ENCODE measurements around the gene EMP3. TPM values are rescaled to one million over a fixed set of nuclear protein-coding genes. Genes with fewer than 3 reads are reported as not detected.

Gene EMP3
- 100 to 1,000 TPM in 1 of 9 donors, 10 to 100 TPM in 8; 17.7 to 105 (median 57.8) TPM for total RNA-seq
- polyA plus RNA-seq, result 10 to 100 TPM; 60.5 to 91.9 TPM
- long read RNA-seq, donor 1, transcript EMP3-201 (5 exons, 876 nt), result major isoform, 14 of 19 reads
- long read RNA-seq, donor 1, partial matches to known transcripts, result 0 of 19 reads
- long read RNA-seq, donor 1, other reads (novel, unspliced or antisense), result 1 of 19 reads
- long read RNA-seq, donor 2, transcript EMP3-201 (5 exons, 876 nt), result major isoform, 17 of 19 reads
- long read RNA-seq, donor 2, partial matches to known transcripts, result 1 of 19 reads
- long read RNA-seq, donor 2, other reads (novel, unspliced or antisense), result 0 of 19 reads
- long read RNA-seq, donor 3, transcript EMP3-201 (5 exons, 876 nt), result major isoform, 31 of 39 reads
- long read RNA-seq, donor 3, partial matches to known transcripts, result 0 of 39 reads
- long read RNA-seq, donor 3, other reads (novel, unspliced or antisense), result 4 of 39 reads

GRCh38 chr19:48325265-48325910 lies at the start of gene EMP3:
Gene EMP3, plus strand, starts transcription at chr19:48325552. Its CDS starts 1,293 bp downstream, at chr19:48326845.
- WGBS, 4 donors, result 2% methylated on average over 22 of the region's 22 CpGs

GRCh38 chr19:48279747-48280146 lies 45.6 kb upstream of the EMP3 start:
- Histone ChIP-seq H3K9me3 (peaks cover 0 to 9% (median 0%) of the 10 kb centered on the region in 12 donors), H3K4me1 (no peaks in the 10 kb centered on the region), H3K27ac (no peak overlapping the region), H3K36me3 (peaks cover 0 to 13% (median 0%) of the 10 kb centered on the region in 9 donors), H3K27me3 (no peaks in the 10 kb centered on the region), H3K4me3 (no peak overlapping the region)
- intact Hi-C loops (cut with DNase I), result loop anchor here in 1 of 10 donors (10.0 kb wide), 1 partner anchor 305 kb away; no protein-coding TSS in a partner anchor
- TF ChIP-seq POLR2A (IDR thresholded peaks at IDR 0.05), result no peak
- TF ChIP-seq CTCF (IDR thresholded peaks at IDR 0.05), result no peak
- ATAC-seq (no peak), DNase-seq (no peak)
- 74 to 92% (median 85%) methylated on average over 6 to 9 of the region's 9 CpGs for WGBS, 4 donors

More at GRCh38 chr19:48325265-48325910, at the start of gene EMP3:
- DNase-seq (peak; percentile 82 to 88 (median 86)), ATAC-seq (peak; percentile 2 to 43 (median 38))
- peaks cover 0 to 7% (median 0%) of the 10 kb centered on the region in 12 donors for H3K9me3 ChIP-seq
- no peaks in the 10 kb centered on the region for H3K27me3 ChIP-seq
- intact Hi-C loops (cut with DNase I), result loop anchor here in 1 of 10 donors (10.0 kb wide), 1 partner anchor 259 kb away; no protein-coding TSS in a partner anchor
- H3K4me3 ChIP-seq, result peak within 1 kb of the TSS; percentile 36 to 81 (median 60)
- peak within 1 kb of the TSS; percentile 66 to 100 (median 86) for H3K27ac ChIP-seq
- H3K4me1 ChIP-seq, result peaks cover 0 to 89% (median 36%) of the 10 kb centered on the region in 12 donors
- TF ChIP-seq CTCF (IDR thresholded peaks at IDR 0.05), result no peak
- TF ChIP-seq POLR2A (IDR thresholded peaks at IDR 0.05), result peak in 1 of 2 donors; percentile 72
- H3K36me3 ChIP-seq, result peaks cover 0 to 30% (median 3%) of the 10 kb centered on the region in 9 donors

- 90 to 93% (median 91%) methylated on average over 7 of the region's 7 CpGs for WGBS, 4 donors
- no peak for TF ChIP-seq POLR2A (IDR thresholded peaks at IDR 0.05)
- no peak for TF ChIP-seq CTCF (IDR thresholded peaks at IDR 0.05)
- H3K27ac ChIP-seq, result no peak overlapping the region
- DNase-seq, result peak in 1 of 5 donors; percentile 9
- no peak overlapping the region for H3K4me3 ChIP-seq
- no peaks in the 10 kb centered on the region for H3K4me1 ChIP-seq
- peaks cover 0 to 18% (median 10%) of the 10 kb centered on the region in 12 donors for H3K9me3 ChIP-seq
- no peaks in the 10 kb centered on the region for H3K27me3 ChIP-seq
- H3K36me3 ChIP-seq, result peaks cover 0 to 32% (median 4%) of the 10 kb centered on the region in 9 donors
- intact Hi-C loops (cut with DNase I), result no loop called here
- no peak for ATAC-seq
Observed at GRCh38 chr19:48283908-48284307, 41.4 kb upstream of the EMP3 start.

GRCh38 chr19:48284896-48285295 lies 40.5 kb upstream of the EMP3 start:
- H3K9me3 ChIP-seq, result peaks cover 0 to 18% (median 10%) of the 10 kb centered on the region in 12 donors
- intact Hi-C loops (cut with DNase I), result no loop called here
- no peak for TF ChIP-seq CTCF (IDR thresholded peaks at IDR 0.05)
- TF ChIP-seq POLR2A (IDR thresholded peaks at IDR 0.05), result no peak
- ATAC-seq (no peak), DNase-seq (no peak)
- H3K36me3 ChIP-seq, result peaks cover 0 to 32% (median 4%) of the 10 kb centered on the region in 9 donors
- no peaks in the 10 kb centered on the region for H3K27me3 ChIP-seq
- no peak overlapping the region for H3K27ac ChIP-seq
- no peaks in the 10 kb centered on the region for H3K4me1 ChIP-seq
- WGBS, 4 donors, result 76 to 81% (median 78%) methylated on average over 4 of the region's 4 CpGs
- no peak overlapping the region for H3K4me3 ChIP-seq

All from heart left ventricle (tissue), 16 donors.